ENCODE data around the gene SORL1-AS1.

Gene SORL1-AS1

DNA sequence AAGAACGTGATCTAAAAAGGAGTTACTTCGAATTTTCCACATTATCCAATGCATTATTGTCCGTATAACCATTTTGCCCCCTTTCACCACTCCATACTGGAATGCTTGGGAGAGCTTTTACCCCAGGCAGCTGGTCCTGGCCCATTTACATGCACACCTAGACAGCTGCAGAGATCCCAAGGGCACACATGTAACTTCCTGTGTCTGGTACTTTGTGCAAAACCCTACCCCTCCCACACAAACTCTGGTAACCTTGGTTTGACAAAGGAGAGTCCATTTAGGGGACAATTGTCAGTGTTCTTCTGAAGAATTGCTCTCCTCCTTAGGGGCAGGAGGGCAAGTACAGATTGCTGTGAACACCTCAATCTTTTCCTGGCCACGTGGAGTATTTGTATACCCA, 58.0 kb downstream of the SORL1-AS1 start:
- Histone ChIP-seq H3K9me3 (ENCODE audit: control insufficient read depth, insufficient read depth, low read length) (no peaks in the 10 kb centered on the region), H3K9ac (ENCODE audit: low read depth, low read length) (no peak overlapping the region), H3K9me1 (ENCODE audit: insufficient read depth, low read length) (no peaks in the 10 kb centered on the region), H3K18ac (ENCODE audit: low read depth, low read length) (no peak overlapping the region), H2BK5ac (ENCODE audit: low read depth, low read length, poor library complexity, severe bottlenecking) (no peak overlapping the region), H4K20me1 (ENCODE audit: insufficient read depth, low read length) (no peaks in the 10 kb centered on the region), H3K56ac (ENCODE audit: extremely low read depth, insufficient read depth, low read length) (no peak overlapping the region), H3K23ac (ENCODE audit: low read depth, low read length) (no peak overlapping the region), H3K36me3 (ENCODE audit: control insufficient read depth, insufficient read depth, low read length) (no peaks in the 10 kb centered on the region), H3K4ac (ENCODE audit: low read depth, low read length) (no peak overlapping the region), H2AK5ac (ENCODE audit: low read depth, low read length) (no peak overlapping the region), H2AFZ (replicated peaks; ENCODE audit: low read length, poor library complexity) (no peak overlapping the region), H3K4me3 (ENCODE audit: insufficient read depth, low read depth, low read length) (no peak overlapping the region), H3K27me3 (ENCODE audit: control insufficient read depth, insufficient read depth, low read length) (peaks cover 11% of the 10 kb centered on the region), H3K4me1 (ENCODE audit: control insufficient read depth, insufficient read depth, low read length) (no peaks in the 10 kb centered on the region), H2BK120ac (ENCODE audit: low read depth, low read length) (no peak overlapping the region), H4K8ac (ENCODE audit: low read depth in 2 of 2, low read length in 2 of 2) (no peak overlapping the region), H2AK9ac (replicated peaks; ENCODE audit: low read depth, low read length, poor library complexity) (no peak overlapping the region), H4K91ac (ENCODE audit: insufficient read depth, low read depth, low read length) (no peak overlapping the region), H3K14ac (replicated peaks; ENCODE audit: low read depth, low read length) (no peak overlapping the region), H3K27ac (ENCODE audit: insufficient read depth, low read length) (no peak overlapping the region), H3K4me2 (ENCODE audit: low read depth, low read length) (no peak overlapping the region), H3K79me1 (ENCODE audit: low read depth in 1 of 2, low read length in 2 of 2) (no peaks in the 10 kb centered on the region), H2BK20ac (ENCODE audit: low read depth, low read length) (no peak overlapping the region), H4K5ac (ENCODE audit: low read depth, low read length) (no peak overlapping the region), H2BK15ac (ENCODE audit: low read depth, low read length) (no peak overlapping the region)
- DNase-seq (no peak), ATAC-seq (ENCODE audit: low read depth) (no peak)
- WGBS, 2 experiments (ENCODE audit: extremely low coverage in 2 of 2, insufficient read length in 1 of 2): 20% methylated on average over 1 of the region's 4 CpGs; no CpG with 5 or more reads in 1 of the 2 experiments
- intact Hi-C loops (cut with micrococcal nuclease): no loop called here
- BruUV-seq (replicated peaks): no TSS peak
- dilution Hi-C loops (cut with HindIII; ENCODE audit: low sequenced_read_pairs, unreplicated experiment): no loop called here
- ChIA-PET CTCF (no interaction called here), POLR2A (ENCODE audit: unreplicated experiment) (no interaction called here)
- in situ Hi-C loops (cut with MboI; ENCODE audit: low sequenced_read_pairs): no loop called here
- no peak for TF ChIP-seq FOS (IDR thresholded peaks at IDR 0.05; ENCODE audit: low read depth, low read length)
- TF ChIP-seq NFE2L2 (IDR thresholded peaks at IDR 0.05; ENCODE audit: low read depth, low read length): no peak
- TF ChIP-seq CEBPB (IDR thresholded peaks at IDR 0.05; ENCODE audit: low read depth, low read length): no peak
- TF ChIP-seq MXI1 (IDR thresholded peaks at IDR 0.05; ENCODE audit: borderline replicate concordance, low read depth, low read length): no peak
- no peak for TF ChIP-seq RFX5 (IDR thresholded peaks at IDR 0.05; ENCODE audit: low read depth, low read length)
- no peak for TF ChIP-seq MAFK (IDR thresholded peaks at IDR 0.05; ENCODE audit: low read depth, low read length)
- TF ChIP-seq BHLHE40 (IDR thresholded peaks at IDR 0.05; ENCODE audit: low read depth, low read length): no peak
- TF ChIP-seq RCOR1 (IDR thresholded peaks at IDR 0.05; ENCODE audit: insufficient replicate concordance, low read length): no peak
- TF ChIP-seq, protein P1, sequence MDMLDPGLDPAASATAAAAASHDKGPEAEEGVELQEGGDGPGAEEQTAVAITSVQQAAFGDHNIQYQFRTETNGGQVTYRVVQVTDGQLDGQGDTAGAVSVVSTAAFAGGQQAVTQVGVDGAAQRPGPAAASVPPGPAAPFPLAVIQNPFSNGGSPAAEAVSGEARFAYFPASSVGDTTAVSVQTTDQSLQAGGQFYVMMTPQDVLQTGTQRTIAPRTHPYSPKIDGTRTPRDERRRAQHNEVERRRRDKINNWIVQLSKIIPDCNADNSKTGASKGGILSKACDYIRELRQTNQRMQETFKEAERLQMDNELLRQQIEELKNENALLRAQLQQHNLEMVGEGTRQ (IDR thresholded peaks at IDR 0.05; ENCODE audit: low read depth, low read length): no peak
- TF ChIP-seq POLR2A (IDR thresholded peaks at IDR 0.05; ENCODE audit: low read depth, low read length): no peak
- TF ChIP-seq CHD1 (IDR thresholded peaks at IDR 0.05; ENCODE audit: low read depth, low read length): no peak

Data from IMR-90 (cell line).